ENCODE measurements around the gene NFKBIL1.

NFKBIL1 gene

GRCh38 chr6:31556307-31556706, 8.9 kb downstream of the NFKBIL1 start:
- intact Hi-C loops (cut with DNase I), result no loop called here
- no peak for DNase-seq

DNA sequence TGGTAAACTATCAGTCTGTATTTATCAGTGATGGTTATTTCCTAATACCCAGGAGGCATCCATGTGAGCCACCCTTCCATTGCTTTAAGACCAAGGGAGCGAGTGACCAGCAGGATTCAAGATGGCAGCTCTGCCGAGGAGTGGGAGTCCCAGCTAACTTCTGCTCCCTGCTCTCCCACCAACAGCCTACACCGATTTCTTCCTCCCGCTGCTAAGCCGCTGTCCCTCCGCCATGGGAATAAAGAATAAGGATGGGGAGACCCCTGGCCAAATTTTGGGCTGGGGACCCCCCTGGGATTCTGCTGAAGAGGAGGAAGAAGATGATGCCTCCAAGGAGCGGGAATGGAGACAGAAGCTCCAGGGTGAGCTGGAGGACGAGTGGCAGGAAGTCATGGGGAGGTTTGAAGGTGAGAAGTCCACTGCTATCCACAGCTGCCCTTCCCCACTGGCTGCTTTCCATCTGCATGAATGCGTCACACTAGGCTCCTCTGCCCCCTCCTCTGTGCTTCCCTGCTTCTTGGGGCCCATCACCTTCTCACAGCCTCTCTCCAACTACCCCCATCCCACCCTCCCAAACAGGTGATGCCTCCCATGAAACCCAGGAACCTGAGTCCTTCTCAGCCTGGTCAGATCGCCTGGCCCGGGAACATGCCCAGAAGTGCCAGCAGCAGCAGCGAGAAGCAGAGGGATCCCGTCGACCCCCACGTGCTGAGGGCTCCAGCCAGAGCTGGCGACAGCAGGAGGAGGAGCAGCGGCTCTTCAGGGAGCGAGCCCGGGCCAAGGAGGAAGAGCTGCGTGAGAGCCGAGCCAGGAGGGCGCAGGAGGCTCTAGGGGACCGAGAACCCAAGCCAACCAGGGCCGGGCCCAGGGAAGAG, 10.3 kb downstream of the NFKBIL1 start:
- no peak for DNase-seq
- intact Hi-C loops (cut with DNase I), result no loop called here

DNA sequence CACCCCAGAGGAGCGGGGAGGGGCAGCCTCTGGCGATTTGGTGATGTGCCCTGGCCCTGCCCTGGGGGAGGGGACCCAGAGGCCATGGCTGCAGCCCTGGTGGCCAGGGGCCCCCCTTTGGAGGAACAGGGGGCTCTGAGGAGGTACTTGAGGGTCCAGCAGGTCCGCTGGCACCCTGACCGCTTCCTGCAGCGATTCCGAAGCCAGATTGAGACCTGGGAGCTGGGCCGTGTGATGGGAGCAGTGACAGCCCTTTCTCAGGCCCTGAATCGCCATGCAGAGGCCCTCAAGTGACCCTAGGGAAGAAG, 10.9 kb downstream of the NFKBIL1 start:
- no peak for DNase-seq
- intact Hi-C loops (cut with DNase I), result no loop called here

DNA sequence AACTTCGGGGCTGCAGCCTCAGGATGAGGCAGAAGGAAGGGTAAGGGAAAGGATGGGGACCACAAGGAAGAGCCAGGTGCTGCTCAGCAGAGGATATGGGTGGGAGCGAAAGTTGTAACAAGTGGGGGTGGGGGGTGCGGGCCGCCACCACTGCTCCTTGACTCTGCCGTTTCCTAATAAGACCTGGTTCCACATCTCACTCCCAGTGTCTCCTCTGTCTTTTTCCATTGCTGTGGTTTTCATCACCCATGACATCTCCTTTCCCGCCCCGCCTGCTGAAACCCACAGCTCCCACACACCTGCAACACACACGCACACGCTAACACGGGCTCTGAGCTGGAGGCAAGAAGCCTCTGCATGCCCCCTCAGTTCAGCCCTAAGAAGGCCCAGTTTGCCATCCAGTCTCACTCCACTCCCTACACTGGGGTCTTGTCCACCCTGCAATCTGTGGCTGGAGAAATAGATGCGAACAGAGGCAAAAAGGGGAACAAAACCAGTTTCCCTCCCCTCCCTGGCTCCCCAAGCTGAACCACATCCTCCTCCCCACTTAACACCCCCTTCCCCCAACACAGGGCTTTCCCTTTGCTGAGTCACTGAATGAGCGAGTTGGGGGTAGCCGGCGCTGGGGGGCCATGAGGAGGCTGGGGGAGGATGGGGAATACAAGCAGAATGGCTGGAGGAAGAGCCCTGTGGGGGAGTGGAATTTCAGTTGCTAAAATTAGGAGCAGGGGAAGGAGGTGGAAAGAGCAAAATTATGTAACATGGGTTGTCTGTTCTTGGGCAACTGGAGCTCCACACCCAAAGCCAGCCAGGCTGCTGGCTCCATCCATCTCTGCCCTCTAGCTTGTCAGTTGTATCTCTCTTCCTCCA, 11.5 kb downstream of the NFKBIL1 start:
- intact Hi-C loops (cut with DNase I), result no loop called here
- peak; percentile 26 to 88 (median 65) for DNase-seq

- no peak for DNase-seq
- intact Hi-C loops (cut with DNase I), result no loop called here
These were observed 12.2 kb downstream of the NFKBIL1 start for GRCh38 chr6:31559606-31559957.

GRCh38 chr6:31559958-31560696, 12.7 kb downstream of the NFKBIL1 start:
- DNase-seq, result peak in 22 of 42 donors; percentile 24 to 68 (median 46)
- intact Hi-C loops (cut with DNase I), result no loop called here

DNA sequence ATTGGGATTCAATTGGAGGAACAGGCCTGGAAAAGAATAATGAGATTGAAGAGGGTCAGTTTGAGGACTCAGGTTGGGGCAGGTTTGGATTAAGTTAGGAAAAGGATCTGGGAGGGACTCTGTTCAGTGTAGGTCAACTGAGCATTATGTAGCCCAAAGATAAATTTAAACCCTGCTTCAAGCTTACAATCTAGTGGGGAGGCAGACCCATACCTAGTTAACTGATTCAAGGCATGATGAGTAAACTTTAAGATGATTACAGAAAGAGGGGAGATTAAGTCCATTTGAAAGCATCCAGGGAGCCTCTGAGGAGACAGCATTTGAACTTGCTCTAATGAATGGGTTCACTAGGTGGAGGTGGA, 13.3 kb downstream of the NFKBIL1 start:
- no peak for DNase-seq
- intact Hi-C loops (cut with DNase I), result no loop called here

DNA sequence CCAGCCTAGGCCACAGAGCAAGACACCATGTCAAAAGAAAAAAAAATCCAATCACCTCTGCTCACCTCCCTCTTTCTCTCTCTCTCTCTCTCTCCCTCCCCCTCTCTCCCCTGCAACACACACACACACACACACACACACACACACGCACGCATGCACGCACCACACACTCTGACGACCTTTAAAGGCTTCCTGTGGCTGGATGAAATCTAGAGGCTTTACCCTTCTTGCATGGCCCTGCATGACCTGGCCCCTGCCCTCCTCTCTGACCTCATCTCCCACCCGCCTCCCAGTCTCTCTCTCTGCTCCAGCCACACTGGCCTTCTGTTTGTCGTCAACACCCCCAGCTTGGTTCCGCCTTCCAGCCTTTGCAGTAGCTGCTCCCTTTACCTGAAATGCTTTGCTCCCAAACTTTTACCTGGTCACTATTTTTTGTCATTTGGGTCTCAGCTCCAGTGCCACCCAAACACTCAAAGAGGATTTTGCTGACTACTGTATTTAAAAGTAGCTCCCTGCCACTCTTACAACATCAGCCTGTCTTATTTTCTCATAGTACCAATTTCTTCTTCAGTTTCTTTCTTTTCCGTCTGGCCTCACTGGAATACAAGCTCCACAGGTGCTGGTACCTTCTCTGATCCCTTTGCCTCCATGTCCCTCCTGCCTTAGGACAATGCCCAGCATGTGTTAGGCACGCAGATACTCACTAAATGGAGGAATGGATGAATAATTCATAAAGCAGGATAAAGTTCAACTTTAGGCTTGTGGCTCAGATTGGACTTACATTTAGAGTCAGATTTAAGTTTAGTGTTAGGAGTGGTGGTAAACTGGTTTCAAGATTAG, 20.3 kb downstream of the NFKBIL1 start:
- intact Hi-C loops (cut with DNase I), result no loop called here
- DNase-seq, result no peak

DNA sequence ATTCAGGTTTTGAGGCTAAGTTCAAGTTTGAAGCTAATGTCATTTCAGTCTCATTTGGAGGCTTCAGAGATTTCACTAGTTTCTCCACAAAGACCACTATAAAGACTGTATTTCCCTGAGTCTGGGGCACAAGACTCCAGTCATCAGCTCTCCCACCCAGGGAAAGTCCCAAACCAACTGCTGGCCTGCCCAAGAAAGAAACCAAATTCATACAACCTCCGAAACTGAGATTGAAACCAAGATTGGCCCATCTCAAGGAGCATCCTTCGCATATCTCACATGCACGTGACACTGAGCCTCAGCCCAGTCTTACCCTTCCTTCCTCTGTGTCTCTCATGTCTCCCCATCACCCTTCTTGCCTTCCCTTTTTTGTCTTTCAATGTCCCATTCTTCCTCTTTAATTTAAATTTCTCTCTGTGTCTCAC, 21.1 kb downstream of the NFKBIL1 start:
- DNase-seq, result no peak
- intact Hi-C loops (cut with DNase I), result no loop called here

DNA sequence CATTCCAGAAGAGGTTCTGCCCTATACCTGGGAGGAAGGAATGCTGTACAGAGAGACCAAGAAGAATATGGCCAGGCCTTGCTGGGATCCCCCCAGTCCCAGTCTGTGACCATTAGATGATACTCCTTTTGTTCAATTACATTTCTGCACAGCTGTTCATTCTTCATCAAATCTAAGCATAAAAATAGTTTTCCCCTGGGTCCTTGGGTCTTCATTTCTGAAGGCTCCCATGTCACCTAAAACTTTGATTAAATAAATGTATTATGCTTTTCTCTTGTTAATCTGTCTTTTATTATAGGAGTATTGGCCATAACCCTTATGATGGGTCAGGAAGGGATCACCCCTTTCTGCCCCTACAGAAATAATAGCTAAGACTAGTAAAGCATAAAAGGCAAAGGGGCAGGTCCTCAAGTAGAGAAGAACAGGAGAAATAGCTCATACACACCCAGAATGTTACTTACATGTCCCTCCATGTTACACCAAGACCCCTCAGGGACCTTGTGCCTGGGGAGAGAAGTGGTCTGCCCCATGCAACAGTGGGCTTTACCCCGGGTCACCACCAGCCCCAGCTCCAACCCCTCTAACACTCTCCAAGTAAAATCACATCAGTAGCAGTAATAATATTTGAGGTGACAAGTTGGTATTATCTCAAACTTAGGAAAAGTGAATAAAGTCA, 22.6 kb downstream of the NFKBIL1 start:
- intact Hi-C loops (cut with DNase I), result no loop called here

GRCh38 chr6:31572041-31572911, 24.9 kb downstream of the NFKBIL1 start, which contains the start of gene LTA:
LTA (plus strand) TSS chr6:31572289; CDS start chr6:31572743, 454 bp downstream.
- intact Hi-C loops (cut with DNase I), result no loop called here
- no peak for DNase-seq

More for the DNA sequence above, 22.6 kb downstream of the NFKBIL1 start:
- DNase-seq, result no peak

DNA sequence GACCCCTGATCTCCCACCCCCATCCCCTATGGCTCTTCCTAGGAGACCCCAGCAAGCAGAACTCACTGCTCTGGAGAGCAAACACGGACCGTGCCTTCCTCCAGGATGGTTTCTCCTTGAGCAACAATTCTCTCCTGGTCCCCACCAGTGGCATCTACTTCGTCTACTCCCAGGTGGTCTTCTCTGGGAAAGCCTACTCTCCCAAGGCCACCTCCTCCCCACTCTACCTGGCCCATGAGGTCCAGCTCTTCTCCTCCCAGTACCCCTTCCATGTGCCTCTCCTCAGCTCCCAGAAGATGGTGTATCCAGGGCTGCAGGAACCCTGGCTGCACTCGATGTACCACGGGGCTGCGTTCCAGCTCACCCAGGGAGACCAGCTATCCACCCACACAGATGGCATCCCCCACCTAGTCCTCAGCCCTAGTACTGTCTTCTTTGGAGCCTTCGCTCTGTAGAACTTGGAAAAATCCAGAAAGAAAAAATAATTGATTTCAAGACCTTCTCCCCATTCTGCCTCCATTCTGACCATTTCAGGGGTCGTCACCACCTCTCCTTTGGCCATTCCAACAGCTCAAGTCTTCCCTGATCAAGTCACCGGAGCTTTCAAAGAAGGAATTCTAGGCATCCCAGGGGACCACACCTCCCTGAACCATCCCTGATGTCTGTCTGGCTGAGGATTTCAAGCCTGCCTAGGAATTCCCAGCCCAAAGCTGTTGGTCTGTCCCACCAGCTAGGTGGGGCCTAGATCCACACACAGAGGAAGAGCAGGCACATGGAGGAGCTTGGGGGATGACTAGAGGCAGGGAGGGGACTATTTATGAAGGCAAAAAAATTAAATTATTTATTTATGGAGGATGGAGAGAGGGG, 26.1 kb downstream of the NFKBIL1 start:
- intact Hi-C loops (cut with DNase I), result no loop called here
- DNase-seq, result no peak

DNA sequence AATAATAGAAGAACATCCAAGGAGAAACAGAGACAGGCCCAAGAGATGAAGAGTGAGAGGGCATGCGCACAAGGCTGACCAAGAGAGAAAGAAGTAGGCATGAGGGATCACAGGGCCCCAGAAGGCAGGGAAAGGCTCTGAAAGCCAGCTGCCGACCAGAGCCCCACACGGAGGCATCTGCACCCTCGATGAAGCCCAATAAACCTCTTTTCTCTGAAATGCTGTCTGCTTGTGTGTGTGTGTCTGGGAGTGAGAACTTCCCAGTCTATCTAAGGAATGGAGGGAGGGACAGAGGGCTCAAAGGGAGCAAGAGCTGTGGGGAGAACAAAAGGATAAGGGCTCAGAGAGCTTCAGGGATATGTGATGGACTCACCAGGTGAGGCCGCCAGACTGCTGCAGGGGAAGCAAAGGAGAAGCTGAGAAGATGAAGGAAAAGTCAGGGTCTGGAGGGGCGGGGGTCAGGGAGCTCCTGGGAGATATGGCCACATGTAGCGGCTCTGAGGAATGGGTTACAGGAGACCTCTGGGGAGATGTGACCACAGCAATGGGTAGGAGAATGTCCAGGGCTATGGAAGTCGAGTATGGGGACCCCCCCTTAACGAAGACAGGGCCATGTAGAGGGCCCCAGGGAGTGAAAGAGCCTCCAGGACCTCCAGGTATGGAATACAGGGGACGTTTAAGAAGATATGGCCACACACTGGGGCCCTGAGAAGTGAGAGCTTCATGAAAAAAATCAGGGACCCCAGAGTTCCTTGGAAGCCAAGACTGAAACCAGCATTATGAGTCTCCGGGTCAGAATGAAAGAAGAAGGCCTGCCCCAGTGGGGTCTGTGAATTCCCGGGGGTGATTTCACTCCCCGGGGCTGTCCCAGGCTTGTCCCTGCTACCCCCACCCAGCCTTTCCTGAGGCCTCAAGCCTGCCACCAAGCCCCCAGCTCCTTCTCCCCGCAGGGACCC, 27.0 kb downstream of the NFKBIL1 start:
- intact Hi-C loops (cut with DNase I), result no loop called here

DNA sequence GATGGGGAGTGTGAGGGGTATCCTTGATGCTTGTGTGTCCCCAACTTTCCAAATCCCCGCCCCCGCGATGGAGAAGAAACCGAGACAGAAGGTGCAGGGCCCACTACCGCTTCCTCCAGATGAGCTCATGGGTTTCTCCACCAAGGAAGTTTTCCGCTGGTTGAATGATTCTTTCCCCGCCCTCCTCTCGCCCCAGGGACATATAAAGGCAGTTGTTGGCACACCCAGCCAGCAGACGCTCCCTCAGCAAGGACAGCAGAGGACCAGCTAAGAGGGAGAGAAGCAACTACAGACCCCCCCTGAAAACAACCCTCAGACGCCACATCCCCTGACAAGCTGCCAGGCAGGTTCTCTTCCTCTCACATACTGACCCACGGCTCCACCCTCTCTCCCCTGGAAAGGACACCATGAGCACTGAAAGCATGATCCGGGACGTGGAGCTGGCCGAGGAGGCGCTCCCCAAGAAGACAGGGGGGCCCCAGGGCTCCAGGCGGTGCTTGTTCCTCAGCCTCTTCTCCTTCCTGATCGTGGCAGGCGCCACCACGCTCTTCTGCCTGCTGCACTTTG, 28.0 kb downstream of the NFKBIL1 start, which contains the start of gene TNF:
Gene TNF (plus strand): TSS at position 231 of the 567 bp plus-strand sequence. CDS start 177 bp downstream, at position 408.
- intact Hi-C loops (cut with DNase I), result no loop called here
- DNase-seq, result peak in 30 of 42 donors; percentile 12 to 67 (median 38)

More for the DNA sequence above, 27.0 kb downstream of the NFKBIL1 start:
- DNase-seq, result no peak

All from head of caudate nucleus (tissue), 42 donors.